NCI-H446 (cell line): ENCODE measurements around the gene SH2D4B.

ENCODE experiments used
- DNase-seq, 2 experiments: peaks; one replicate each; lab custom pipeline; 2025; lab: John Stamatoyannopoulos, UW

Gene SH2D4B

DNA sequence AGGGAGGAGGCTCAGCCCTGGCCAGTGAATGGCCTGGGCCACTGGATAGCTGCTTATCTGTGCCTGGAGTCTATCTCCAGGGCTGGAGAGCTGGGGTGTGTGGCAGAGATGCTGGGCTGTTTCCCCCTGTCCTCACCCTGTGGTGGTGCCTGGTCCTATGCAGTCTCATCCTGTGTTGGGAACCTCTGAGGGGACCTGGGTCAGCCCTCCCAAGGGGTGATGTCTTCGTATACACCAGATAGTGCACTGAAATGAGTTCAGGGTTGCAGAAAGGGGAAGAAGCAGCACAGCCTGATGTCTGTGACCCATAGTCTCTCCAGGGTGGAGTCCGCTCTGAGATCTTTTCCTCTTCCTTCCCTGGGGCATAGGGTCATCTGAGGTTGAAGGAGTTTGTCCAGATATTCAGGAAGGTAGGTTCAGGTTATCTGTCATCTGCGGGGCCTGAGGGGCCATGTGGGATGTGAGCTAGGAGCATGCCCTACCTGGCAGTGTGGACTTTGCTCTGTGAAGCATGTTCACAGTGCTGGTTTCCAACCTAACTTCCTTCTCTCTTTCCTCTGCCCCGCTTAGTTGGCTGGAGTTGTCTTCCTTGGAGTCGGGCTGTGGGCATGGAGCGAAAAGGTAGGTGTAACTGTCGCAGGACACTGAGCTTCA lies 33.4 kb upstream of the SH2D4B start:
- no peak for DNase-seq

DNA sequence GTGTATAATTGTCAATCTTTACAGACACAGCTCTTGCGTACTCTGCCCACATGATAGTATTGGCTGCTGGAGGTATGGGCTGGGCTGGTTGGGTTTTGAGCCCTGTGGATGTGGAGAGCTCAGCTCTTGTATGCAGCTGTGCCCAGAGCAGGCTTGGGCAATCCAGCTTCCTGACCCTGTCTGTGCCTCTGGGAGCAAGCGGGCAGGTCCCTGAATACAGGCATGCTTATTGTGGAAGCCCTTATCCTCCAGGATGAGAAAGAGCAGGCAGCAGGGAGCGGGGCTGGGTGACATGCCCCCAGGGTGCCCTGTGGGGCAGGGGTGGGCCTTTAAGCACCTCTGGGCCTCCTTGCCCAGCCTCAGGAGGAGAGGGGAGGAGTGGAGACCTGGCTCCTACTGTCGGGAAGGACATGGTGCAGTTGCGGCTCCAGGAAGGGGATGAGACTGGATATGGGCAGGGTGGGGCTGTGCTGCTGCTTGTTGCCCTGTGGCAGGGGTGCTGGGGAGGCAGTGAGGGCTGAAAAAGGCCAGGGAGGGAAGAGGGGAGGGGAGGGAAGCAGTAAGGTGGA lies 32.7 kb upstream of the SH2D4B start:
- no peak for DNase-seq

DNA sequence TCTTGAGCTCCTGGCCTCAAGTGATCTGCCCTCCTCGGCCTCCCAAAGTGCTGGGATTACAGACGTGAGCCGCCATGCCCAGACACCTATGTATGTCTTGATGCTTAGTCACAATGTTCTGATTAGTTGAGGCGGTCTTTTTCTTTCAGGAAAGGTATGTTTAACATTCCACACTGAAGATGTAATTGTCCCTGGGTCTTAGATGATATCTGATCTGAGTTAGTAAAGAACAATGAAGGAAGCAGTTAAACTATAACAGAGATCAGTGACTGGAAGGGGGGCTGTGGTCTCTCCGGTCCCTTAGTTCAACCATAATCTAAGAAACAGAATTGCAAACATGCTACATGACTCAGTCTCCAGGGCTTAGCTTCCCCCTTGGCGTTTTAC lies 31.5 kb upstream of the SH2D4B start:
- DNase-seq, result no peak

DNA sequence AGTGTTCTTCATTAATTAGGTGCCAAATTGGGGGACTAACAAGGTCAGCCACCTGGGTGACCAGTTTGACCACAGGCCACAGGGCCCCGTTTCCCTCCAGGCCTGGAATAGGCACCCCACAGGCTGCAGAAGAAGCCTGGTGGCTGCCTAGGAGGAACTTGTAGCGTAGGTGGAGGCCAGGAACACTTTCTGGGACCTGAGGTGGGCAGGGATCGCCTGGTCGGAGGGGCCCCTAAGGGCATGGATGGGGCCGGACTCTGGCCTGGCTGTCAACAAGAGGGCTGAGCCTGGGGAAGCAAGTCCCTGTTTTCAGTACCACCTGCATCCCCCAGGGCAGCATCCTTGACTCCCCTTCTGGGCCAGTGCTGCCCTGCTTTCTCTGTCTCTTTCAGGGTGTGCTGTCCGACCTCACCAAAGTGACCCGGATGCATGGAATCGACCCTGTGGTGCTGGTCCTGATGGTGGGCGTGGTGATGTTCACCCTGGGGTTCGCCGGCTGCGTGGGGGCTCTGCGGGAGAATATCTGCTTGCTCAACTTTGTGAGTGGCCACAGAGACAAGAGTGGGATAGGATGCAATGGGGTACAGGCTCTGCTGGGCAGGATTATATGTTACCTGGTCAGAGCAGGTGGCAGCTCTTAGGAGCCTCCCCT lies 30.7 kb upstream of the SH2D4B start:
- DNase-seq, result no peak

DNA sequence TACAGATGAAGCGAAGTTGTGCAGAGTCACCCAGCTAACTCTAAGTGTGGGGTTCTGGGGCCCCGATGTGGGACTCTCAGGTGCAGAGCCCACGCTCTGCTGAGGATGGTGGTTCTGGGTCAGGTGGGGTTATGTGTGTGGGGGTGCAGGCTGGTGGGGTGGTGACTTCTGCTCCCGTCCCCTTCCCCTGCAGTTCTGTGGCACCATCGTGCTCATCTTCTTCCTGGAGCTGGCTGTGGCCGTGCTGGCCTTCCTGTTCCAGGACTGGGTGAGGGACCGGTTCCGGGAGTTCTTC lies 28.6 kb upstream of the SH2D4B start:
- DNase-seq, result no peak

DNA sequence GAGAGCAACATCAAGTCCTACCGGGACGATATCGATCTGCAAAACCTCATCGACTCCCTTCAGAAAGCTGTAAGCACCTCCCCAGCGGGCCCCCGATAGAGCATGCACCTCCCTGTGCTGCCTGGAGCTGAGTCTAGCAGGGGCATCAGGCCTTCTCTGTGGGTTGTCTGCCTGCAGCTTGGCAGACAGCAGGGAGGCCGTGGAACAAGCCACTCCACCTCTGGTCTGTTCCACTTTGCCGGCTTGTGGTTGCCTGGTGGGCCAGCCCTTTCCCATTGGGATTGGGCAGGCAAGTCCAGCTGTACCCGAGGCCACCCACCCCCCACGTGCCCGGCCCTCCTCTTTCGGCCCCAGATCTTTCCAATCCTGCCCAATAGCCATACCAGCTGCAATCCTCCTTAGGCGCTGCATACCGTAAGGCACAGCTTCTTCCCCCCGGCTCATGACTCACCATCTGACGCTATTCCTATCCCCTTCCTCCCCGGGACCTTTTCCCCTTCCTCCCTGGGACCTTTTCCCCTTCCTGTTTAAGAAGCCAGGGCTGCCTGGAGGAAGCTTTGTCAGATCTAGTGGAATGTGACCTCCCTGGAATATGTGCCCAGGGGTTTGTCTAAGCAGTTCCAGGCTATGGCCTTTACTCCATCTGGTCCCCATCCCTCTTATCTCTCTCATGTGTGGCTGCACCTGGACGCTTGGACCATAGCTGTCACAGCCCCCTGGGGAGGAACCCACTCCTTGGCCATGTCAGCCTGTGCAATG lies 28.1 kb upstream of the SH2D4B start:
- DNase-seq, result no peak

DNA sequence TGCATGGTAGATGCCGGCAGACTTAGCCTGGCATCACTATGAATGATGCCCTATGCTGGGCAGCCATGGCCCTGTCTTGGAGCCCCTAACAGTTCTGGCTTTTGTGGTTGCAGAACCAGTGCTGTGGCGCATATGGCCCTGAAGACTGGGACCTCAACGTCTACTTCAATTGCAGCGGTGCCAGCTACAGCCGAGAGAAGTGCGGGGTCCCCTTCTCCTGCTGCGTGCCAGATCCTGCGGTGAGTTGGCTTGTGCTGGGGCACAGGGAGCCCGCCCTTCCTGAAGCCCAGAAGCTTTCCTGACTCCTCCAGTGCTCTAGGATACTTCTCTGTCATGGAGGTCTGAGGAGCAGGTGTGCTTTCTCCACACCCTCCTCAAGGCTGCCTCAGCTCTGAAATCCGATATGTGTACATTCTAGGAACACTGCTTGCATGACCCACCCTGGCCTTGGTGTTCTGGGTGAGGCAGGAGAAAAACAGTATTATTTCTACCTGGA lies 25.6 kb upstream of the SH2D4B start:
- DNase-seq, result no peak

DNA sequence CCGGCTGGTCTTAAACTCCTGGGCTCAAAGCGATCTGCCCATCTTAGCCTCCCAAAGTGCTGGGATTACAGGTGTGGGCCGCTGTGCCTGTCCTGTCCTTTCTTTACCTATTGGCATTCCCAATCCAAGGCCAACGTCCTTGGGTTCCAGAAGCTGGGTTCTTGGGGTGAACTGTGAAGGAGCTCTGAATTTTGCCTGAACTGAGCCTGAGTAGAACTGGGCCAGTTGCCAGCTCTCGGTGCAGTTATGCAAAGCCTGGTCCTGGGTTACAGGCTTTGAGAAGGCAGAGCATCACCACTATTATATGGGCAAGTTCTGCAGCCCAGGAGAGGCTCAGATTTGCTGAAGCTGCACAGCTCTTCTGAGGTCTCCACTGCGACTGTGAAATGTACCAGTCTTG lies 24.6 kb upstream of the SH2D4B start:
- no peak for DNase-seq

DNA sequence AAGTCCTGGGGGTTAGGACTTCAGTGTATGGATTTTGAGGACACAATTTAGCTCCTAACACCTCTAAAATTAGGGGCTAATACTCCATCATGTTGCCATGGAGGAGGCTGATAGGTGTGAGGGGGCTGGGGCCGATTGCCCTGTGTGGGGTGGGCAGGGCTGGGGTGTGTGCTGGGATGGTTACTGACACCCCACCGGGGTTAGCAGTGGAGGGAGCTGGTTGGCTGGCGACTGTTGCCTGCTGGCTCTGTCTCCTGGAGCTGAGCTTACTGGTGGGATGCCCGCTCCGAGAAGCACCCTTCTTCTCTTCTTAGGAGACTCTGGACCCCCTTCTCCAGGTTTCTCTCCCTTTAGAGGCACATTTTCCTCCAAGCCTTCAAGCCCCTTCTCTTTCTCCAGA lies 22.2 kb upstream of the SH2D4B start:
- no peak for DNase-seq

DNA sequence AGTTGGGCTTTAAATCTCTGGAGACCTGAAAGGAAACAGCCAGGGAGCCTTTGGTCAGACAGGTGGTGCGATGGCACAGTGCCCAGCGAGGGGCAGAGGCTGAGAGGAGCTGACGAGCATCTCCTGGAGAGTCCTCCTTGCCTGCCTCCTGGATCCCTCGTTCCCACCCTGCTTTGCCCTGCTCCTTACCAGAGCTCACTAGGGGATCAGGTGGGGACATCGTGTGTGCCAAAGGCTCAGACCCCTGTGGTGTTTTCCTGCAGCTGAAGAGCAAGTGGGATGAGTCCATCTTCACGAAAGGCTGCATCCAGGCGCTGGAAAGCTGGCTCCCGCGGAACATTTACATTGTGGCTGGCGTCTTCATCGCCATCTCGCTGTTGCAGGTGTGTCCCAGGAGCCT lies 21.8 kb upstream of the SH2D4B start:
- no peak for DNase-seq

DNA sequence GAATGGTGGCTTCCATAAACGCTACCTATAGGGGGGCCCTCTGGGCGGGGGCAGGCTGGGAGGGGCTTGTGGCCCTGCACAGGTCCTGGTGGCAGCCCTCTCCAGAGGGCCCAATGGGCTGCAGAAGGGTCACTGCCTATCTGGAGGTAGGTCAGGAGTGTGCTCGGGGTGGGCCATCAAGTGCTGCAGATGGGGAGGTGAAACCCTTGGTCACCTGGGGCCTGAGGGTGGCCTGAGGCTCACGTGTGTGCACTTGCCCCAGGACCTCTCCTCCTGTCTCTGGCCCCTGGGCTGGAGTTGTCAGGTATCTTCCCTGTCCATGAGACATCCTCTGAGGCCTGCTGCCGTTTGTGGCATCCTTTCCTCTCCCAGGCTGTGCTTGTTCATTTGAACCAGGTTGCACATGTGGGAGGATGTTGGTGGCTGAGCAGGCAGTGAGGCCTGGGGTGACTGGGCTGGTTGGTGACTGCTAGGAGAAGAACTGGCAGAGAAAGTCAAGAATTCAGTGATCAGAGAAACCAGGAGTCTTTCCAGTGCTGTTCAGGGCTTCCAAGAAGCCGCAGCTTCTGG lies 21.1 kb upstream of the SH2D4B start:
- no peak for DNase-seq

DNA sequence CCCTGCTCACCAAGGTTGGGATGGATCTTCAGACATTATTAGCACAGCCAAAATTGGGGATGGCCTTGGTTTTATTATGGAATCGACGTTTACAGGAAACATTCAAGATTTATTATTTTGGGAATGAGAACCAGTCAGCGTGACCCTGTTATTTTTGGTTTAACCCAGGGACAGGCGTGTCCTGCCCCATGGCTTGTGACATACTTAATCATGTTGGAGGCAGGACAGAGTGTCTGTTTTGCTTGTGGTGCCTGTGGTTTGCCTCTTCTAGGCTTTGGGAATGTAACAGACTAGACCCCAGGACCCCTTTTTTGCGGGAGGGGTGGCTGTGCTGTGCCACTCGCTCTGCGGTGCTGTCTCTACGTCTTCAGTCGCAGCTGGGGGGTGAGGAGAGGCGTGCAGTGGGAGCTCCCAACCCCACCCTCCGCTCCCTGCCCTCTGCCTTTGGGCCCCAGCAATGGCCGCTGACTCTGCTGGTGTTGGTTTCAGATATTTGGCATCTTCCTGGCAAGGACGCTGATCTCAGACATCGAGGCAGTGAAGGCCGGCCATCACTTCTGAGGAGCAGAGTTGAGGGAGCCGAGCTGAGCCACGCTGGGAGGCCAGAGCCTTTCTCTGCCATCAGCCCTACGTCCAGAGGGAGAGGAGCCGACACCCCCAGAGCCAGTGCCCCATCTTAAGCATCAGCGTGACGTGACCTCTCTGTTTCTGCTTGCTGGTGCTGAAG lies 20.1 kb upstream of the SH2D4B start:
- no peak for DNase-seq

DNA sequence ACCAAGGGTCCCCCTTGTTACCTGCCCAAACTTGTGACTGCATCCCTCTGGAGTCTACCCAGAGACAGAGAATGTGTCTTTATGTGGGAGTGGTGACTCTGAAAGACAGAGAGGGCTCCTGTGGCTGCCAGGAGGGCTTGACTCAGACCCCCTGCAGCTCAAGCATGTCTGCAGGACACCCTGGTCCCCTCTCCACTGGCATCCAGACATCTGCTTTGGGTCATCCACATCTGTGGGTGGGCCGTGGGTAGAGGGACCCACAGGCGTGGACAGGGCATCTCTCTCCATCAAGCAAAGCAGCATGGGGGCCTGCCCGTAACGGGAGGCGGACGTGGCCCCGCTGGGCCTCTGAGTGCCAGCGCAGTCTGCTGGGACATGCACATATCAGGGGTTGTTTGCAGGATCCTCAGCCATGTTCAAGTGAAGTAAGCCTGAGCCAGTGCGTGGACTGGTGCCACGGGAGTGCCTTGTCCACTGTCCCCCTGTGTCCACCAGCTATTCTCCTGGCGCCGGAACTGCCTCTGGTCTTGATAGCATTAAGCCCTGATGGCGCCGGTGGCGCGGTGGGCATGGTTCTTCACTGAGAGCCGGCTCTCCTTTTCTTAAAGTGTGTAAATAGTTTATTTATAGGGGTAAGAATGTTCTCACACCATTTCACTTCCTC lies 19.4 kb upstream of the SH2D4B start:
- no peak for DNase-seq

DNA sequence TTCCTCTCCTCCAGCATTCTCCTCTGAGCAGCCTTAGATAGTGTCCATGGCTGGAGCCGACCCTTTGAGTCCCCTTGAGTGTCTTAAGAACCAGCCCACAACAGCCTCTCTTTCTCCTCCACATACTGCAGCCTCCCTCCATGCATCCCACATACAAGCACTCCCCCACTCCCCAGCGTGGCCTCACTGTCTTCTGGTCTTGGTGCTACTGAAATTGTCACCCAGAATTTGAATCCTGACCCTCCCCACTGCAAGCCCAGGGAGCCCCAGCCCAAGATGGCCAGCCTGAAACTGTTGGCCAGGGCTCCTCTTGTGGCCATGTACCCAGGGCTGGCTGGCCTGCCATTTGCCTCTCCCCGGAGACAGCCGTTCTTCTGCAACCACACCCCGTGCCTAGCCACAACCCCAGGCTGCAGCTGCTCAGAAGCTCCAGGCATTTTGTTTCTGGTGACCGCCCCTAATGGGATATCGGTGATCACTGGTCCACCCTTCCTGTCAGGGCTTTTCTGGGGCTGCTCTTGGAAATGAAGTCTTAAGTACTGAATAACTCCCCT lies 18.8 kb upstream of the SH2D4B start:
- DNase-seq, result no peak

DNA sequence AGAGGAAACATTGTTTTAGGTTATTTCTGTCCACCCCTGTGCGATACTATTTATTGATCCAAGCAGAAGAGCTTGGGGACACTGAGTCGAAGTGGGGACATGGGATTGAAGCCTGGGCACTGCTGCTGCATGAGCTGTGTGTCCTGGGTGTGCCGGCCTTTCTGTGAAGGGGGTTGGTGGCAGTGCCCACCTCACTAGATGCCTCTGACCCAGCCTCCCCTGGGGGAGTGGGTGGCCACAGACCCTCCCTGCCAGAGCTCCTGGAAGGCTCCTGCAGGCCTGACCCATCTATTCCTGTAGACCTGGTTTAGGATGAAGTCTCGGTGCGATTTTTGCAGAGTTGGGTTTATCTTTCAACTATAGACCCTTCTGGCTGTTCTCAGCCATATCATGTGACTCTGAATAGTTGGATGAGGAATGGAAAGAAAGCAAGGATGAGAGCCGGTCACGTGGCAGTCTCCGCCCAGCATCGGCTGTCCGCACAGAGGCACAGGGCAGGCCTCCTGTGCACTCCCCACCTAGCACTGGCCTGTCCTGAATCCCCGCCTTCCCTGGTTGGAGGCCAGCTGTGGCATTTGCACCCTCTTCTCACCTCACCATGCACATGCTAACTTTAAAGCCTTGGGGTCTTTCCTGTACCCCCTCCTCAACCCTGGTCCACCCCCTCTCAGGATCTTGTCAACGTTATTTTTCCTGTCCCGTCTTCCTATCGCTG lies 17.6 kb upstream of the SH2D4B start:
- DNase-seq, result no peak

DNA sequence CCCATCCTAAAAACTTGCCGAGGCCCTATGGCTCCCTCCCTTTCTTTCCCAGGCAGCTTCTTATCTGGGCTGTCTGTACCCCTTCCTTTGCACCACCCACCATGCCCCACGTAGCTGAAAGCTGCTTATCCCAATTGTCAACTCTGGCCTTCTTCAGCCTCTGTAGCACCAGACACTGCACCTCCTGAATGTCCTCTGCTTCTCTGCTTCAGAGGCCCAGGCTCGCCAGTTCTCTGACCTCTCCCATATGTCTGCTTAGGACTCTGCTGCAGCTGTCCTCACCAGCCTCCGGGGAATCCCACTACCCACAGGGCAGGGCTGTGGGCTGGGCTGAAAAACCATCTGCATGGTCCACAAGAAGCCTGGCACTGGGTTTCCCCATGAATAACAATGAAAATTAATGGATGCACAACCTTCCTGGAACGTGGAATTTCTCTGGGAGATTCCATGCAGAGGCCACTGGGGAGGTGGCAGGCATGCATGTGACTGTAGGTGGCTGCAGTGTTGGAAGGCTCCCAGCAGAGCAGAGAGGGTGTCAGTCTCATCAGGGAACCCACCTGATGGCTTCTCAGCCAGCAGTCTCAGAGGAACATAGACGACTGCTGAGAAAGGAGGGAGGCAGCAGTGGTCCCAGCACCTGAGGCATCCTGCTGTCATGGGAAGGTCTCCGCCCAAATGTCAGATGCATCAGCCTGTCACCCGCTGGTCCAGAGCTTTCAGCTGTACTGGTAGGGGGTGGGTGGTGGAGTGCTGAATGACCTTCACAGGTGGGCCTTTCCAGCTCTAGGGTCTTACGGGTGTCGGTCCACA lies 16.8 kb upstream of the SH2D4B start:
- DNase-seq, result no peak

DNA sequence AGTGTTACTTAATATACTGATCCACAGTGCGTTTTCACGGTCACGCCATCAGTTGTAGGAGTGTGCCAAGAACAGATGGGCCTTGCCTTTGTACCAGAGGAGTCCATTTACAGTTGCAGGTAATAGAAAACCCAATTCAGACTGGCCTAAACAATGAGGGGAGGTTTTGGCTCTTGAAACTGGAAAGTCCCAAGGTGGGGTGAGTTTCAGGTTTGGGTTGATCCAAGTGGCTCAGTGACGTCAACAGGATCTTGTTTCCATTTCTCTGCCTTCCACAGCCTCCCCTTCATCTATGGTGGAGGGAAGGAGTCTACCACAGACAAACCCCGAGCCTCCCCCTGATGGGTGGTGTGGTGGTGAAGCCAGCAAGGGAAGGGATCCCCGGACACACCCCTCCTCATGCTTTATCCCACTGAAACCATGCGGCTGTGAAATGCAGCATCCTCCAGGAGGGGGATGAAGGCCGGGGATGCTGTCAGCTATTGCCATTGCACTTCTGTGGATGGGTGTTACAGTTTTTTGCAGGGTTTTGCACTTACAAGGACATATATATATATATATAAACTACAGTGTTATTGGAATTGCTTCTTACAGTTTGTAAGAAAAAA lies 14.8 kb upstream of the SH2D4B start:
- DNase-seq, result no peak

DNA sequence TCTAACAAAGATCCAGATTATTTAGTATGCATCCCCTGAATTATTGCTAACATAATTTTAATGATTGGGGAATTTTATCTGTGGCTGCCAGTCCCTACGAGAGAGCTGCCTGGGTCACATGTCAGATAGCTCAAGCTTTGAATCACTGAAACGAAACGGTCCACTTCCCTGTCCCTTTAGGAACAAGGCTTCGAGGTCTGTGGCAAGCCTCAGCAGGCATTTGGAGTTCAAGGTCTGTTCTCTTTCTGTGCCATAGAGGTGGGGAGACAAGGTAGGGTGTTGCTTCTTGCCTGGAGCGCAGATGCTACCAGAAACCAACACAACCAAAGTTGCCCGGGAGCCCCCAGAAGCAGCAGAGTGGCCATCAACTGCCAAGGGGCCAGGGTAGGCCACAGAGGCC lies 13.9 kb upstream of the SH2D4B start:
- no peak for DNase-seq

DNA sequence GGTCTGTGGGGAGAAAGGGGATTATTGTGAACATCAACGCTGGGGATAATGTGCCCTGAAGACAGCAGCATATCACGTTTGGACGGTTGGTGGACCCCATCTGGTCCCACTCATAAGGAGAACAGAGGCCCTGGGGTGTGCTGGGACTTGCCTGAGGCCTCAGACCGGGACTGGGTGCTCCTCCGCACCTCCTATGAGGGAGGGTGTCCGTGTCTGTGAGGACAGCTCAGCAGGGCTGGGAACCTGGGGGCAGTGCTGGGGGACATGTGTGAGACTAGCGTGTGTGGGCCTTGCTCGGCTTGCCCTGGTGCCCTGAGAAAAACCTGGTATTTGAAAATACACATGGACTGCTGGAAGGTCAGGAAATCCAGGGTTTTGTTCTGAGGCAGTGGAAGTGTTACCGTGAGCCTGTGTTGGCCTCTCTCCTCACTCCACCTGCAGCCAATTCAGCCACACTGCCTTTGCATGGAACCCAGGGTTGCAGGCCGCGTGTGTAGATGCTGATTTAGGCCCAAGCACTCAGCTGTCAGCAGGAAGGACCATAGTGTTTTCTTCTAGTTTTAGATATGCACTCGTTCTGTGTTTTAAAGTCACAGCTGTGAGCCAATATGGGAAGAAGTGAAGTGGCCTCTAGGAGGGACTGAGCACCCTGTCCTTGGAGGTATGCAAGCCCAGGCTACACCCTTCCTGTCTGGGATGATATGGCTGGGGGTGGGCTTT lies 13.4 kb upstream of the SH2D4B start:
- DNase-seq, result no peak
